Activated naive CD4-positive, alpha-beta T cell treated with anti-CD3 and anti-CD28 coated beads for 36 hours (primary cell): Measurements from ENCODE around the gene DYNC1LI1. TPM values are rescaled to one million over a fixed set of nuclear protein-coding genes. Genes with fewer than 3 reads are reported as not detected.
A peak's percentile ranks its signal among the peaks of the same experiment; 100 is the strongest.

ENCODE experiments used
- CTCF ChIA-PET: fragments of 350-600 bp; sonication (Branson Sonifier 250); formaldehyde crosslinking; loops from one replicate; lab custom pipeline; 2021; ENCODE audit warnings: antibody characterized with exemption; lab: Charles Lee
- DNase-seq: peaks from one replicate; pipeline ENCODE4 v3.0.0-alpha.2; 2020
- H3K27ac Mint-ChIP-seq: one replicate; pipeline ENCODE4 v1.8.0; 2021; ENCODE audit warnings: mild to moderate bottlenecking, mixed read lengths
- H3K27me3 Mint-ChIP-seq: one replicate; pipeline ENCODE4 v1.8.0; 2021; ENCODE audit warnings: low read depth, mixed read lengths
- H3K36me3 Mint-ChIP-seq: one replicate; pipeline ENCODE4 v1.8.0; 2021; ENCODE audit warnings: low read depth, mixed read lengths
- H3K4me1 Mint-ChIP-seq: one replicate; pipeline ENCODE4 v1.8.0; 2021; ENCODE audit warnings: low read depth, mixed read lengths
- H3K4me3 Mint-ChIP-seq: one replicate; pipeline ENCODE4 v1.8.0; 2021; ENCODE audit warnings: mild to moderate bottlenecking, moderate library complexity, mixed read lengths
- H3K9me3 Mint-ChIP-seq: one replicate; pipeline ENCODE4 v1.8.0; 2021; ENCODE audit warnings: mixed read lengths
- intact Hi-C: fragments of 100-400 bp; cut with micrococcal nuclease; formaldehyde crosslinking; loops from one replicate; pipeline ENCODE4 v1.15.1; 2023
- total RNA-seq, 2 experiments: library from RNA; stranded (reverse); gene quantifications; one replicate each; pipeline ENCODE4 v1.2.3, GENCODE V29; 2021

The DYNC1LI1 gene
- total RNA-seq, 2 experiments from 2014 or later: 29.8 to 33.1 TPM

GRCh38 chr3:32577581-32578556 is 7.2 kb upstream of the DYNC1LI1 start:
- Mint-ChIP-seq H3K4me1 (peaks cover 11% of the 10 kb centered on the region), H3K27ac (no peak overlapping the region), H3K27me3 (no peaks in the 10 kb centered on the region), H3K36me3 (no peaks in the 10 kb centered on the region), H3K9me3 (no peaks in the 10 kb centered on the region), H3K4me3 (peak overlapping the region; percentile 2)
- peak; percentile 13 for DNase-seq
- intact Hi-C loops: no loop called here
- CTCF ChIA-PET: interaction anchor here (0.7 kb wide), 1 partner anchor 620 kb away, joined by 3 read pairs; no protein-coding TSS in a partner anchor

GRCh38 chr3:32577174-32577573 is 6.5 kb upstream of the DYNC1LI1 start:
- Mint-ChIP-seq H3K4me1 (peaks cover 11% of the 10 kb centered on the region), H3K36me3 (no peaks in the 10 kb centered on the region), H3K4me3 (no peak overlapping the region), H3K27ac (no peak overlapping the region), H3K9me3 (no peaks in the 10 kb centered on the region), H3K27me3 (no peaks in the 10 kb centered on the region)
- CTCF ChIA-PET: interaction anchor here (0.6 to 0.7 kb wide), 2 partner anchors 180 to 621 kb away, joined by 3 read pairs; no protein-coding TSS in a partner anchor
- intact Hi-C loops: no loop called here
- DNase-seq: no peak

- DNase-seq: no peak
- intact Hi-C loops: no loop called here
- CTCF ChIA-PET: no interaction called here
- H3K9me3 Mint-ChIP-seq: no peaks in the 10 kb centered on the region
- no peak overlapping the region for H3K4me3 Mint-ChIP-seq
- H3K4me1 Mint-ChIP-seq: peaks cover 15% of the 10 kb centered on the region
- H3K27ac Mint-ChIP-seq: no peak overlapping the region
- H3K36me3 Mint-ChIP-seq: no peaks in the 10 kb centered on the region
- H3K27me3 Mint-ChIP-seq: no peaks in the 10 kb centered on the region
Measured at GRCh38 chr3:32575451-32576113, 4.9 kb upstream of the DYNC1LI1 start.

- H3K4me3 Mint-ChIP-seq: peak overlapping the region; percentile 88
- peak overlapping the region; percentile 78 for H3K27ac Mint-ChIP-seq
- CTCF ChIA-PET: no interaction called here
- H3K36me3 Mint-ChIP-seq: peaks cover 3% of the 10 kb centered on the region
- peaks cover 19% of the 10 kb centered on the region for H3K4me1 Mint-ChIP-seq
- intact Hi-C loops: loop anchor here (2.0 to 5.0 kb wide), 4 partner anchors 60 to 456 kb away; partner anchors contain the start of gene CMTM8
- DNase-seq: no peak
- H3K9me3 Mint-ChIP-seq: no peaks in the 10 kb centered on the region
- no peaks in the 10 kb centered on the region for H3K27me3 Mint-ChIP-seq
Measured at GRCh38 chr3:32571192-32571485, 481 bp upstream of the DYNC1LI1 start.

GRCh38 chr3:32569540-32570420 is 878 bp downstream of the DYNC1LI1 start:
- H3K36me3 Mint-ChIP-seq: peaks cover 6% of the 10 kb centered on the region
- H3K27me3 Mint-ChIP-seq: no peaks in the 10 kb centered on the region
- CTCF ChIA-PET: interaction anchor here (0.6 to 2.0 kb wide), 8 partner anchors 10 to 423 kb away, joined by 3 to 6 read pairs (median 3); no protein-coding TSS in a partner anchor
- H3K4me3 Mint-ChIP-seq: peak overlapping the region; percentile 88
- DNase-seq: peak; percentile 37
- intact Hi-C loops: loop anchor here (1.0 to 5.0 kb wide), 8 partner anchors 59 to 871 kb away; partner anchors contain the start of genes CMTM6, CMTM8, CNOT10 and CRTAP
- H3K27ac Mint-ChIP-seq: peak overlapping the region; percentile 56
- no peaks in the 10 kb centered on the region for H3K9me3 Mint-ChIP-seq
- H3K4me1 Mint-ChIP-seq: peaks cover 19% of the 10 kb centered on the region

- H3K4me3 Mint-ChIP-seq: peak overlapping the region; percentile 88
- no peak overlapping the region for H3K27ac Mint-ChIP-seq
- intact Hi-C loops: no loop called here
- peaks cover 6% of the 10 kb centered on the region for H3K36me3 Mint-ChIP-seq
- H3K9me3 Mint-ChIP-seq: no peaks in the 10 kb centered on the region
- CTCF ChIA-PET: interaction anchor here (0.6 to 2.0 kb wide), 6 partner anchors 14 to 423 kb away, joined by 3 to 6 read pairs (median 3); no protein-coding TSS in a partner anchor
- DNase-seq: no peak
- H3K27me3 Mint-ChIP-seq: no peaks in the 10 kb centered on the region
- peaks cover 21% of the 10 kb centered on the region for H3K4me1 Mint-ChIP-seq
Measured at GRCh38 chr3:32568953-32569352, 1.7 kb downstream of the DYNC1LI1 start.

- no peak overlapping the region for H3K27ac Mint-ChIP-seq
- H3K36me3 Mint-ChIP-seq: peaks cover 16% of the 10 kb centered on the region
- CTCF ChIA-PET: no interaction called here
- no peaks in the 10 kb centered on the region for H3K27me3 Mint-ChIP-seq
- H3K9me3 Mint-ChIP-seq: no peaks in the 10 kb centered on the region
- DNase-seq: no peak
- intact Hi-C loops: no loop called here
- H3K4me3 Mint-ChIP-seq: no peak overlapping the region
- peaks cover 28% of the 10 kb centered on the region for H3K4me1 Mint-ChIP-seq
Measured at GRCh38 chr3:32564195-32564594, 6.5 kb downstream of the DYNC1LI1 start.

- Mint-ChIP-seq H3K27me3 (no peaks in the 10 kb centered on the region), H3K36me3 (peaks cover 16% of the 10 kb centered on the region), H3K4me1 (peaks cover 19% of the 10 kb centered on the region), H3K27ac (peak overlapping the region; percentile 2), H3K9me3 (no peaks in the 10 kb centered on the region), H3K4me3 (no peak overlapping the region)
- DNase-seq: no peak
- CTCF ChIA-PET: interaction anchor here (0.5 to 0.7 kb wide), 3 partner anchors 55 to 261 kb away, joined by 3 to 4 read pairs (median 4); no protein-coding TSS in a partner anchor
- intact Hi-C loops: no loop called here
Measured at GRCh38 chr3:32562640-32563039, 8.0 kb downstream of the DYNC1LI1 start.

GRCh38 chr3:32557640-32558352 is 12.9 kb downstream of the DYNC1LI1 start:
- intact Hi-C loops: no loop called here
- Mint-ChIP-seq H3K4me1 (peaks cover 23% of the 10 kb centered on the region), H3K27me3 (no peaks in the 10 kb centered on the region), H3K9me3 (no peaks in the 10 kb centered on the region), H3K36me3 (peaks cover 9% of the 10 kb centered on the region), H3K27ac (no peak overlapping the region), H3K4me3 (no peak overlapping the region)
- DNase-seq: no peak
- CTCF ChIA-PET: interaction anchor here (0.7 kb wide), 2 partner anchors 28 to 60 kb away, joined by 3 to 4 read pairs; no protein-coding TSS in a partner anchor

GRCh38 chr3:32556332-32556731 is 14.3 kb downstream of the DYNC1LI1 start:
- no peaks in the 10 kb centered on the region for H3K27me3 Mint-ChIP-seq
- H3K9me3 Mint-ChIP-seq: no peaks in the 10 kb centered on the region
- CTCF ChIA-PET: no interaction called here
- intact Hi-C loops: no loop called here
- peaks cover 1% of the 10 kb centered on the region for H3K36me3 Mint-ChIP-seq
- peaks cover 28% of the 10 kb centered on the region for H3K4me1 Mint-ChIP-seq
- no peak for DNase-seq
- no peak overlapping the region for H3K27ac Mint-ChIP-seq
- H3K4me3 Mint-ChIP-seq: no peak overlapping the region

GRCh38 chr3:32553973-32554372 is 16.7 kb downstream of the DYNC1LI1 start:
- Mint-ChIP-seq H3K9me3 (no peaks in the 10 kb centered on the region), H3K4me3 (no peak overlapping the region), H3K36me3 (peaks cover 1% of the 10 kb centered on the region), H3K27ac (no peak overlapping the region), H3K27me3 (no peaks in the 10 kb centered on the region), H3K4me1 (peaks cover 26% of the 10 kb centered on the region)
- no peak for DNase-seq
- intact Hi-C loops: no loop called here
- CTCF ChIA-PET: no interaction called here
